WTC11 (cell line): ENCODE results near the gene TDRD9.

Experiments used
- NFYB ChIP-seq: sonication (generic); formaldehyde crosslinking; conservative IDR thresholded peaks from 2 replicates; pipeline ENCODE4 v1.8.0; 2022; ENCODE audit warnings: low read depth, missing genetic modification reagents
- TF ChIP-seq, protein P1 (sequence below): fragments of 200-600 bp; IDR thresholded peaks from 2 replicates; pipeline ENCODE4 v1.8.0; 2022; ENCODE audit warnings: antibody characterized with exemption

DNA sequence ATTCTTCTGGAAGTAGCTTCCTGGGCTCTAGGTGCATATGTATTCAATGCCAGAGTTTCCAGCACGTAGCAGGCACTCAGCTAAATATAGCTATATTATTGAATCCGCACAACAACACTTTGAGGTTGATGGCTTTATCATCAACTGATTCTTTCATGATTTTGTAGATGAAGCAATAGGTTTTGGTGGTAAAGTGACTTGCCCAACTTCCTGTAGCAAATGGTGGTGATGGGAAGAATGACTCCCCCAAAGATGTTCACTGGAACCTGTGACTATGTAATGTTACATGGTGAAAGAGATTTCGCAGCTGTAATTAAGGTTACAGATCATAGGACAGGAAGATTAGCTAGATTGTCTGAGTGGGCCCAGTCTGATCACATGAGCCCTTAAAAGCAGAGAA lies 3.2 kb downstream of the TDRD9 start:
- no peak for TF ChIP-seq NFYB (CRISPR knock-in tag)
- TF ChIP-seq, protein P1, sequence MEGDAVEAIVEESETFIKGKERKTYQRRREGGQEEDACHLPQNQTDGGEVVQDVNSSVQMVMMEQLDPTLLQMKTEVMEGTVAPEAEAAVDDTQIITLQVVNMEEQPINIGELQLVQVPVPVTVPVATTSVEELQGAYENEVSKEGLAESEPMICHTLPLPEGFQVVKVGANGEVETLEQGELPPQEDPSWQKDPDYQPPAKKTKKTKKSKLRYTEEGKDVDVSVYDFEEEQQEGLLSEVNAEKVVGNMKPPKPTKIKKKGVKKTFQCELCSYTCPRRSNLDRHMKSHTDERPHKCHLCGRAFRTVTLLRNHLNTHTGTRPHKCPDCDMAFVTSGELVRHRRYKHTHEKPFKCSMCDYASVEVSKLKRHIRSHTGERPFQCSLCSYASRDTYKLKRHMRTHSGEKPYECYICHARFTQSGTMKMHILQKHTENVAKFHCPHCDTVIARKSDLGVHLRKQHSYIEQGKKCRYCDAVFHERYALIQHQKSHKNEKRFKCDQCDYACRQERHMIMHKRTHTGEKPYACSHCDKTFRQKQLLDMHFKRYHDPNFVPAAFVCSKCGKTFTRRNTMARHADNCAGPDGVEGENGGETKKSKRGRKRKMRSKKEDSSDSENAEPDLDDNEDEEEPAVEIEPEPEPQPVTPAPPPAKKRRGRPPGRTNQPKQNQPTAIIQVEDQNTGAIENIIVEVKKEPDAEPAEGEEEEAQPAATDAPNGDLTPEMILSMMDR = no peak
